SU-DHL-6 (cell line): ENCODE data around the gene CAB39.

ENCODE experiments used
- H2AFZ ChIP-seq: fragments of 200-600 bp; sonication (generic); 2 replicates; pipeline ENCODE4 v1.6.1; 2014; ENCODE audit warnings: low read depth, mild to moderate bottlenecking, moderate library complexity, mixed read lengths, antibody characterized with exemption, low read length; ENCODE audit not compliant: severe bottlenecking
- H3F3A ChIP-seq: fragments of 200-600 bp; shearing (Covaris generic); 2 replicates; pipeline ENCODE4 v1.6.0; 2016; ENCODE audit warnings: antibody characterized with exemption, mild to moderate bottlenecking; ENCODE audit not compliant: insufficient read depth
- H3K27ac ChIP-seq: fragments of 200-600 bp; sonication (generic); 2 replicates; pipeline ENCODE4 v1.5.1; 2016; ENCODE audit warnings: low read depth, mild to moderate bottlenecking, low read length, moderate library complexity, mixed read lengths
- H3K27me3 ChIP-seq: fragments of 200-600 bp; sonication (generic), shearing (Covaris generic); 2 replicates; pipeline ENCODE4 v1.6.0; 2014; ENCODE audit warnings: mild to moderate bottlenecking, low read length
- H3K36me3 ChIP-seq: fragments of 200-600 bp; sonication (generic); 2 replicates; pipeline ENCODE4 v1.6.1; 2014; ENCODE audit warnings: mild to moderate bottlenecking, low read length, mixed read lengths
- H3K4me2 ChIP-seq: fragments of 300-600, 200-600 bp; shearing (Covaris generic), sonication (generic); 2 replicates; pipeline ENCODE4 v1.6.0; 2014; ENCODE audit warnings: low read length, low read depth, mild to moderate bottlenecking; ENCODE audit not compliant: poor library complexity, severe bottlenecking
- H3K4me3 ChIP-seq: fragments of 200-600 bp; sonication (generic); 2 replicates; pipeline ENCODE4 v1.5.1; 2014; ENCODE audit warnings: antibody characterized with exemption, low read length, mild to moderate bottlenecking, mixed read lengths; ENCODE audit not compliant: insufficient read depth, poor library complexity, severe bottlenecking
- H3K79me2 ChIP-seq: fragments of 200-600 bp; sonication (generic); 2 replicates; pipeline ENCODE4 v1.6.1; 2014; ENCODE audit warnings: mild to moderate bottlenecking, low read length, moderate library complexity; ENCODE audit not compliant: insufficient read depth
- H3K9ac ChIP-seq: fragments of 200-600 bp; sonication (generic); 2 replicates; pipeline ENCODE4 v1.7.0; 2014; ENCODE audit warnings: mild to moderate bottlenecking, low read length
- H3K9me2 ChIP-seq: fragments of 200-600 bp; sonication (generic); replicated peaks from 2 replicates; pipeline ENCODE4 v1.6.1; 2014; ENCODE audit warnings: low read length; ENCODE audit not compliant: insufficient read depth
- H3K9me3 ChIP-seq: fragments of 200-600 bp; sonication (generic); 2 replicates; pipeline ENCODE4 v1.6.1; 2014; ENCODE audit warnings: low read length, mixed read lengths; ENCODE audit not compliant: insufficient read depth
- H4K20me1 ChIP-seq: fragments of 200-600 bp; sonication (generic); 2 replicates; pipeline ENCODE4 v1.6.1; 2014; ENCODE audit warnings: low read depth, mild to moderate bottlenecking, antibody characterized with exemption, low read length, moderate library complexity, mixed read lengths
- EZH2phosphoT487 ChIP-seq: fragments of 200-600 bp; sonication (generic), shearing (Covaris generic); conservative IDR thresholded peaks from 2 replicates; pipeline ENCODE4 v1.6.1; 2018; ENCODE audit warnings: mild to moderate bottlenecking, antibody characterized with exemption, low read length, moderate library complexity, mixed read lengths
- TF ChIP-seq, protein P1 (sequence below): fragments of 200-600 bp; sonication (generic); IDR thresholded peaks from one replicate; pipeline ENCODE4 v1.5.1; 2017; ENCODE audit warnings: antibody characterized with exemption, mild to moderate bottlenecking, low read length, moderate library complexity; ENCODE audit not compliant: insufficient read depth, poor library complexity, severe bottlenecking

The CAB39 gene

GRCh38 chr2:230668184-230668938 is 44.3 kb upstream of the CAB39 start:
- H3K36me3 ChIP-seq, result no peaks in the 10 kb centered on the region
- no peaks in the 10 kb centered on the region for H3K27me3 ChIP-seq
- no peaks in the 10 kb centered on the region for H3K9me2 ChIP-seq
- TF ChIP-seq EZH2phosphoT487, result no peak
- TF ChIP-seq, protein P1, sequence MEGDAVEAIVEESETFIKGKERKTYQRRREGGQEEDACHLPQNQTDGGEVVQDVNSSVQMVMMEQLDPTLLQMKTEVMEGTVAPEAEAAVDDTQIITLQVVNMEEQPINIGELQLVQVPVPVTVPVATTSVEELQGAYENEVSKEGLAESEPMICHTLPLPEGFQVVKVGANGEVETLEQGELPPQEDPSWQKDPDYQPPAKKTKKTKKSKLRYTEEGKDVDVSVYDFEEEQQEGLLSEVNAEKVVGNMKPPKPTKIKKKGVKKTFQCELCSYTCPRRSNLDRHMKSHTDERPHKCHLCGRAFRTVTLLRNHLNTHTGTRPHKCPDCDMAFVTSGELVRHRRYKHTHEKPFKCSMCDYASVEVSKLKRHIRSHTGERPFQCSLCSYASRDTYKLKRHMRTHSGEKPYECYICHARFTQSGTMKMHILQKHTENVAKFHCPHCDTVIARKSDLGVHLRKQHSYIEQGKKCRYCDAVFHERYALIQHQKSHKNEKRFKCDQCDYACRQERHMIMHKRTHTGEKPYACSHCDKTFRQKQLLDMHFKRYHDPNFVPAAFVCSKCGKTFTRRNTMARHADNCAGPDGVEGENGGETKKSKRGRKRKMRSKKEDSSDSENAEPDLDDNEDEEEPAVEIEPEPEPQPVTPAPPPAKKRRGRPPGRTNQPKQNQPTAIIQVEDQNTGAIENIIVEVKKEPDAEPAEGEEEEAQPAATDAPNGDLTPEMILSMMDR, result no peak
- peak overlapping the region; percentile 40 for H3K4me2 ChIP-seq
- no peaks in the 10 kb centered on the region for H3K79me2 ChIP-seq
- H4K20me1 ChIP-seq, result no peaks in the 10 kb centered on the region
- H3K4me3 ChIP-seq, result no peak overlapping the region
- H3K27ac ChIP-seq, result peak overlapping the region; percentile 69
- peak overlapping the region; percentile 30; the same call in 1 of the 2 replicates for H3K9ac ChIP-seq
- H2AFZ ChIP-seq, result no peak overlapping the region
- peaks cover 3% of the 10 kb centered on the region; the same call in 1 of the 2 replicates for H3F3A ChIP-seq
- H3K9me3 ChIP-seq, result no peaks in the 10 kb centered on the region

DNA sequence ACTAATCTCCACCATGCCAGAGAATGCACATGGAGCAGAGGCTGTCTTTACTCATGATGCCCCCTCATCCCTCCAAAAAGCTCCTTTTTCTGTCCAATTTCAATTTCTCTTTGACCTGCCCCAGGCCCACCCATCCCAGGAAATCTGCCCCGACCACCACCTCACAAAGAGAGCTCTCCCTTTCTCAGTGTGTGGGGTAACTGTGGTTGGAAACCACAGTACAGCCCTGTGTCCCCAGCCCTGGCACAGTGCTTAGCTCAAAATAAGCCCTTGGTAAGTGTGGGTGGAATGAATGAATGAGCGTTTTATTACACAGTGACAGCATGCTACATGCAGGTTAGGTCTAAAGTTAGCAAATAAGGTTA is 43.7 kb upstream of the CAB39 start:
- H3K79me2 ChIP-seq, result no peaks in the 10 kb centered on the region
- no peaks in the 10 kb centered on the region for H4K20me1 ChIP-seq
- H2AFZ ChIP-seq, result no peak overlapping the region
- H3K36me3 ChIP-seq, result no peaks in the 10 kb centered on the region
- H3F3A ChIP-seq, result peaks cover 3% of the 10 kb centered on the region; the same call in 1 of the 2 replicates
- no peaks in the 10 kb centered on the region for H3K9me2 ChIP-seq
- TF ChIP-seq EZH2phosphoT487, result no peak
- TF ChIP-seq, protein P1, result no peak
- peak overlapping the region; percentile 30; the same call in 1 of the 2 replicates for H3K9ac ChIP-seq
- peak overlapping the region; percentile 40 for H3K4me2 ChIP-seq
- H3K9me3 ChIP-seq, result no peaks in the 10 kb centered on the region
- H3K27ac ChIP-seq, result peak overlapping the region; percentile 69
- no peaks in the 10 kb centered on the region for H3K27me3 ChIP-seq
- no peak overlapping the region for H3K4me3 ChIP-seq

DNA sequence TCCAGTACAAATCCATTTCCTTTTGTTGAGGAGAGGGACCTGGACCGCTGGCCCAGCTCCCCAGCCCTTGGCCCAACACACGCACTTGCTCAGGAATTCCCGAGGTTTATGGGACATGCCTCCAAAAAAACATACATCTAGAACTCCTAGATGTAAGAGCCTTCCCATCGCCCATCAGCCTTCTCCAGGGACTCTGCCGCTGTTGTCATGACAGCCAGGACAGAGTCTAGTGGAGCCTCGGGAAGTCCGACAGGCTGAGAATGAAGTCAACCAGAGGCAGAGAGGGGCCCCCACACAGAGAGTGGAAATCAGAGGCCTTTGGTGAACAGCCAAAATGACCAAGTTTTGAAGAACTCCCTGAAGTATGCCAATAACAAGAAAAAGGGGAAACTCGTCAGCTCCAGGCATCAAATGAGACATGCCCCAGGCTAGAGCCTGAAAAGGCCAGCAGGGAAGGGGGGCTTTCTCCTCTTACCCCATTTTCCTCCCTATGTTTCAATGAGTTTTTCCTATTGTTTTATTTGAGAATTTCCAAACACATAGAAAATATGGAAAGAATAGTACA is 43.2 kb upstream of the CAB39 start:
- Histone ChIP-seq H3K36me3 (no peaks in the 10 kb centered on the region), H3K4me3 (no peak overlapping the region), H3F3A (peaks cover 3% of the 10 kb centered on the region; the same call in 1 of the 2 replicates), H2AFZ (no peak overlapping the region), H3K27ac (peak overlapping the region; percentile 69), H3K4me2 (peak overlapping the region; percentile 40), H3K9ac (no peak overlapping the region), H3K9me3 (no peaks in the 10 kb centered on the region), H3K27me3 (no peaks in the 10 kb centered on the region), H3K9me2 (no peaks in the 10 kb centered on the region), H4K20me1 (no peaks in the 10 kb centered on the region), H3K79me2 (no peaks in the 10 kb centered on the region)
- TF ChIP-seq, protein P1, result no peak
- TF ChIP-seq EZH2phosphoT487, result no peak
